NCI-H510A (cell line): ENCODE measurements around the gene KIF20B.
A peak's percentile ranks its signal among the peaks of the same experiment; 100 is the strongest.
"Not testable (repeated sequence)": the region's sequence is repeated elsewhere in the genome, so short reads cannot be mapped to it uniquely, and the experiment has no call there.

ENCODE experiments used
- DNase-seq: peaks from one replicate; lab custom pipeline; 2025; lab: John Stamatoyannopoulos, UW

The KIF20B gene

DNA sequence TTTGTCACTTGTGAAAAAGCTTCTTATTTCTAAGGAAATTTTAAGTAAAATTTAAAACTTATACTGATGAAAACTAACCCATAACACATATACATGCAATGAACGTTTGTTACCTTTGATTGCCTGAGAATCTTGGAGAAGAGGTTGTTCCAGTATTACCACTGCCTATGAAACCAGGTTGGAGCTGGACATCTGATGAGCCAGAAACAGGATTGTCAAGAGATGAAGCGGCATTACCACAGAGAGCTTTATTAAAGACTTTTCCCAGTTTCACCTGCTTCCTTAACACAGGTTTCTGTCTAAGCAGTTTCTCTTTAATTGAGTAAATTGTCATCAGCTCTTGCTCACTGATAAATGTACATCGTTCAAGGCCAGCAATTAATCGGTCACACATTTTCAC is 9.0 kb upstream of the KIF20B start:
- no peak for DNase-seq

GRCh38 chr10:89693176-89693575 is 8.2 kb upstream of the KIF20B start:
- DNase-seq: no peak

DNA sequence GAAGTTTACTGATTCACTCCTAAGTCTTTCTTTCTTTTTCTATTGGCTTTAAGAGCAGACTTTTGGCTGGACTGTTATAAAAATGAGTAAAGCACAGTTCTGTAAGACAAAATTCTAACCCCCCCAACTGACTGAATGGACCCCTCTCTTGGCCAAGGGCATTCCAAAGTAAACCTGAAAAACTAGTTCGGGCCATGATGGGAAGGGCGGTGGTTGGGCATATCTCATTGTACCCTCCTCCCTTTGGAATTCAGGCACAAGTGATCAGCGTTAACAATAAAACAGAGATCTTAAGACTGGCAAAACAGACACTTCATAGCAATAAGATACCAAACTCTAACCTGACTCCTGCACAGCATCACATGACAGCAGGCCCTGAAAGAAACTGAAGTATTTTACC is 6.1 kb upstream of the KIF20B start:
- no peak for DNase-seq

- no peak for DNase-seq
These were observed 3.4 kb upstream of the KIF20B start for GRCh38 chr10:89697946-89698345.

DNA sequence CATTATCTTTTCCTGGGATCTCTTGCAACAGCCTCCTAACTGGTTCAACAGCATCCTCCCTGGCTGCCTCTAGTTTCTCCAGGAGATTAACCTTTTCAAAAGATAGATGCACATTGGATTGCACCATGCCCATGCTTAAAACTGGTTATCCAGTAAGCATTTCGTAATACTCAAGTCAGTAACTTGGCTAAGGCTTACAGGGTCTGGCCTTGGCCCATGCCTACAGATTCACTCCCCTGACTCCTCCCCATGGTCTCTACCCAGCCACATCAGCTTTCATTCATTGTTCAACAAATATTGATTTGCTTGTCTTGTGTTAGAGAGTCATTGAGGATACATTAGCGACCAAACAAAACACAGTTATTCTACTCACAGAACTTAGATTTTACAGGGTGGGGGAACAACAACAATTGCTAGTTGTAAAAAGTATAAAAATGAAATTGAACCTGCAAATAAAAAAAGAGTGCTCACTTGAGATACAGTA is 1.8 kb upstream of the KIF20B start:
- no peak for DNase-seq

DNA sequence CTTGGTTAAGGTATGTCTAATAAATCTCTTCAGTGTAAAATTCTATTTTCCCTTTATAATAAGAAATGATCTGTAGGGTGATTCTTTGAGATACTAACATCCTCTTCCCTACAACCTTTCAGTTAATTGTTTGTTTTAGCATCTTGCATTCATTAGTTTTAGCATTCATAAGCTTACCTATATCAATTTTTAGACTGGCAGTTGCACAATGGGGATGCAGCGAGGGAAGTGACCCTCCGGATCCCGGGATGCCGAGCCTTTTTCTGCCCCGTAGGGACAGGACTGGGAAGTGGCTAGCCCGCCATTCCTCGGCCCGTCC is 508 bp upstream of the KIF20B start:
- no peak for DNase-seq

DNA sequence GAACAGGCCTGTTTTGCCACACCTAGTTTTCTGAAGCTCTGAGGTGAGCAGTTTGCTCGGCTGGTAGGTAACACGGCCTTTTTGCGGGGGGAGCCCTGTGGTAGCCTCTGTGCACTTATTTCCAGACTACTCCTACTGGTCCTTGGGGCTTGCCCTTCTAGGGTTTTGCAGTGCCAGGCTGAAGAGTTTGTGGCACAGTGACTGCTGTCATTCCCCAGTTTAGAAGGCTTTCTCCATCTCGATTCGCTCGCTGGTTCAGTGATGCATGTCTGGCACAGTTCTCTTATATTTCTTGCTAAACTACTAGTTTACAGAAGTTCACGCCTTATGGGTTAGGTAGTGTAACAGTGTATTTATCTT is 711 bp downstream of the KIF20B start:
- DNase-seq: no peak

DNA sequence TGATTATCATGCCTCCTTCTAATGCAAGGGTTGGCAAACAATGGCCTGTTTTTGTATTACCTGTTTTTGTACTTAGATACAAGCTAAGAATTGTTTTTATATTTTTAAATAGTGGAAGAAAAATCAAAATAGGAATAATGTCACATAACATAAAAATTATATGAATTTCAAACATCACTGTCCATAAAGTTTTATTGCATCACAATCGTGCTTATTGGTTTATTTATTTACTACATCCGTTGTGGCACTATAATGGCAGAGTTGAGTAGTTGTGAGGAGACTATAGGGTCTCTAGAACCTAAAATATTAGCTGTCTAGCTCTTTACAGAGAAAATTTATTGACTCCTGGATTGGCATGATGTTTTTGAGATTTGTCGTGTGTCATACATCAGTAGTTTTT is 4.1 kb downstream of the KIF20B start:
- no peak for DNase-seq

GRCh38 chr10:89706011-89706410 is 4.6 kb downstream of the KIF20B start:
- no peak for DNase-seq

DNA sequence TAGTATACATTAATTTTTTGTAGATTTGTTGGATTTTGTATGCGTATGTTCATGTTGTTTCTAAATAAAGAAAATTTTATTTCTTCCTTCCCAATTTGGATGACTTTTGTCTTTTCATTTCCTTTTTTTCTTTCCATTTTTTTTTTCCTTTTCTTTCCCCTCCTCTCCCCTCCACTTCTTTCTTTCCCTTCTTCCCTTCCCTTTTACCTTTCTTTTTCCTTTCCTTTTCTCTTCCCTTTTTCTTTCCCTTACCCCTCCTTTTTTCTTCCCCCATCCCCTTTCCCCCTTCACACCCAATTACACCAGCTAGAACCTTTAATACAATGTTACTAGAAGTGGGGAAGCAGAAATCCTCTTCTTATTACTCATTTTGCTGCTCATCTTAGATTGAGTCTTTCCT is 6.0 kb downstream of the KIF20B start:
- no peak for DNase-seq

GRCh38 chr10:89710753-89711152 is 9.4 kb downstream of the KIF20B start:
- no peak for DNase-seq

DNA sequence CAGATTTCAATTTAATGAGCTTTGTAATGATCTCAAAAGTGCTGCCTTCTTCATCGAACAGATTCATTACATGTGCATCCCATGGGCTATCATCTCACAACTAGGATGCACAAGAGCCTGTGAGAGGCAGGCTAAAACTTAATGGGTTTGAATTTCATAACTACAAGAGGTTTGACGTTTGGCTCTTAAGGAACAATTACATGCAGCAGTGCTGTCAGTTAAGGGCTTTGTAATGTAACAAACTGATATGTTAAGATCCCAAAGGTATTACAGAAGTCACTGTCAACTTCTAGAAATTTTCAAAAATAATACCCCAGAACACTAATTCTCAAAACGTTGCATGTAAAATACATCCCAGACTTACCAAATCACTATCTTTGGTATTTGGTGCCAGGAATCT is 33.2 kb downstream of the KIF20B start:
- no peak for DNase-seq

GRCh38 chr10:89738551-89739209 is 37.3 kb downstream of the KIF20B start:
- no peak for DNase-seq

DNA sequence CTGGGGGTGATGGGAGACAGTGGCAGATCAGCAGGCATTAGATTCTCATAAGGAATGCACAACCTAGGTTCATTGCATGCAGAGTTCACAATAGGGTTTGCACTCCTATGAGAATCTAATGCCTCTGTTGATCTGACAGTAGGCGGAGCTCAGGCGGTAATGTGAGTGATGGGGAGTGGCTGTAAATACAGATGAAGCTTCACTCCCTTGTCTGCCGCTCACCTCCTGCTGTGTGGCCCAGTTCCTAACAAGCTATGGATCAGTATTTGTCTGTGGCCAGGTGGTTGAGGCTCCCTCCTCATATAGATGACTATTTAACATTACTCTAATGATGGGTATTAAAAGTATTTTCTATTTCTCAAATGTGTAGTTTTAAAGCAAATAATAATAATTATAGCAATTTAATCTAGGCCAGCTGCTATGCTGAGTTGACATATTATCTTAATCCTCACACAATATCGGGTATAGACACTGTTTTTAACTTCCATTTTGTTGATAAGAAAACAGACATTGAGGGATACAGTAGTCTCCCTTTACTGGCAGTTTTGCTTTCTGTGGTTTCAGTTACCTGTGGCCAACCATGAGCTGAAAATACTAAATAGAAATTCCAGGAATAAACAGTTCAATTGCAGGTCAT is 39.9 kb downstream of the KIF20B start:
- DNase-seq: peak; percentile 5

- no peak for DNase-seq
These were observed 42.6 kb downstream of the KIF20B start for GRCh38 chr10:89744026-89744425.

- DNase-seq: no peak
These were observed 44.5 kb downstream of the KIF20B start for GRCh38 chr10:89745903-89746302.

DNA sequence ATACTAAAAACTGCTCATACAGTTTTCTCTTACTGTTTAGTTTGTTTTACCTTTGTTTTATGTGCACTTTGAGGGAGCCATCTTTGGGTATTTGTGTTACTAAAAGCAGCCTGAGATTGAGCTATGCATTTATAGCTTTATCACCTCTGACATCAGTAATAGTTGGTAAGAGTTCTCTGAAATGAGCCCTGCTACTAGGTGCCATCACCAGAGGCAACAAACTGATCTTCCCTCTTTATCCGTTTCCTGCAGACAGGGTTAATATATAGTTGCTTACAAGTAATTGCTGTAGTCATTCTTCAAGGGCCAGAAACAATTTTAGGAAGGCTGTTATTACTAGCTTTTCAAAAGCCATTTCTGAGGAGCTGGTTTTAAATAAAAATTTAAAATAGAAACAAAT is 49.1 kb downstream of the KIF20B start:
- no peak for DNase-seq

DNA sequence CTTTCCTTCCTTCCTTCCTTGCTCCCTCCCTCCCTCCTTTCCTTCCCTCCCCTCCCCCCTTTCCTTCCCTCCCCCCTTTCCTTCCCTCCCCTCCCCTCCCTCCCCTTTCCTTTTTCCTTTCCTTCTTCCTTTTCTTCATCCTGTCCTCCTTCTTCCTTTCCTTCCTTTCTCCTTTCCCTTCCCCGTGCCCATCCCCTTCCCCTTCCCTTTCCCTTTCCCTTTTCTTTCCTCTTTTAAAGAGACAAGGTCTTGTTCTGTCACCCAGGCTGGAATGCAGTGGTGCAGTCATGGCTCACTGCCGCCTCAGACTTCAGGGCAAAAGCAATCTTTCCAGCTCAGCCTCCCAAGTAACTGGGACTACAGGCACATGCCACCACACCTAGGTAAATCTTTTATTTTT is 54.0 kb downstream of the KIF20B start:
- no peak for DNase-seq

- no peak for DNase-seq
These were observed 58.1 kb downstream of the KIF20B start for GRCh38 chr10:89759531-89759930.

- not testable (repeated sequence) for DNase-seq
These were observed 62.3 kb downstream of the KIF20B start for GRCh38 chr10:89763671-89764070.

DNA sequence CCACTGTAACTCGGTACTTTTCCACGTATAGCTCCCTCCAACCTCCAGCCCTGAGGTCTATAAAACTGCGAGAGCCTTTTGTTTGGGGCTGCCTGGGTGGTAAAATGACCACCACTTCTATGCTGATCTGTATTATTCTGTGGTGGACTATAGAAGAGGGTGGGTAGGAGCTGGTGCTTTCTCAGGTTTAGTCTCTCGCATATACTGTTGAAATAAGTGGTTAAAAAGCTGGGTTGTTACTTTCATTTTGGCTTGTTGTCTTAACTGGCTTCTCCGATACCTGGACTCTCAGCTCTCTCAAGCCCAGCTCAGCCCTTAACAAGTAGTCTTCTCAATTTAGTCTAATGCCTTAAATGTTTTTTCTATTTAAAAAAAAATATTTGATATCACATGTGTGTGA is 70.3 kb downstream of the KIF20B start:
- no peak for DNase-seq

DNA sequence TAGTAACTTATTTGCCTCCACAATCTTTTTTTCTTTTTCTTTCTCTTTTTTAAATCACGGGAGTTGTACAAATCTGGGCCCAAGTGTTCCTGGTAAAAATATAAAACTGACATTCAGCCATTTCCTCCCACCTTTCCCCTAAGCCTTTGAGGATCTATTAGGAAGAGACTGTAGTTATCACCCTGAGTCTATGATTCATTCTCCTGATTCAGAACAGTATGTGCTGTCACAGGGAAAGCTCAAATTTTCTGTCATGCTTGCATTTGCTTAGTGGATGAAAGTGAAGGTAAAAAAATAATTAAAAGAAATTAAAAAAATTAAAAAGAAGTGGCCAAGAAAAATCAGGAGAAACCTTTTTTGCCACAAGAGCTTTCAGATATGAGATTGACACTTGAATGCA is 71.7 kb downstream of the KIF20B start:
- no peak for DNase-seq

- no peak for DNase-seq
These were observed 75.3 kb downstream of the KIF20B start for GRCh38 chr10:89776665-89777064.

GRCh38 chr10:89782470-89782869 is 81.1 kb downstream of the KIF20B start:
- DNase-seq: no peak
